Liver (tissue), 9 donors: ENCODE data around the gene COLEC12. TPM values are rescaled to one million over a fixed set of nuclear protein-coding genes. Genes with fewer than 3 reads are reported as not detected.

Source experiments
- DNase-seq: peaks from one replicate; pipeline ENCODE4 v3.0.0-alpha.2; 2017; ENCODE audit warnings: low spot score
- H3K27ac ChIP-seq, 2 donors: one replicate each; pipeline ENCODE4 v1.7.0; 2013; ENCODE audit warnings: inconsistent platforms in 2 of 2, low read length in 2 of 2, control low read depth in 1 of 2, low read depth in 1 of 2, mild to moderate bottlenecking in 1 of 2
- H3K27me3 ChIP-seq, 4 donors: one replicate each; pipeline versions ENCODE4 v1.6.1 to v1.7.0; 2013; ENCODE audit warnings: low read length in 3 of 4, inconsistent platforms in 1 of 4, mild to moderate bottlenecking in 1 of 4, moderate library complexity in 1 of 4; ENCODE audit not compliant: control insufficient read depth in 4 of 4, insufficient read depth in 4 of 4
- H3K36me3 ChIP-seq, 4 donors: one replicate each; pipeline versions ENCODE4 v1.6.1 to v1.7.0; 2013; ENCODE audit warnings: low read length in 3 of 4, mild to moderate bottlenecking in 3 of 4, low read depth in 1 of 4, moderate library complexity in 1 of 4; ENCODE audit not compliant: control insufficient read depth in 4 of 4, insufficient read depth in 3 of 4
- H3K4me1 ChIP-seq, 4 donors: one replicate each; pipeline versions ENCODE4 v1.6.1 to v1.7.0; 2013; ENCODE audit warnings: low read length in 3 of 4, mild to moderate bottlenecking in 3 of 4, moderate library complexity in 1 of 4; ENCODE audit not compliant: control insufficient read depth in 4 of 4, insufficient read depth in 4 of 4
- H3K4me3 ChIP-seq, 3 donors: one replicate each; pipeline versions ENCODE4 v1.6.1 to v1.7.0; 2013; ENCODE audit warnings: low read length in 3 of 3, control low read depth in 1 of 3, low read depth in 1 of 3, mild to moderate bottlenecking in 1 of 3
- H3K9ac ChIP-seq, 2 donors: one replicate each; pipeline ENCODE4 v1.7.0; 2013; ENCODE audit warnings: low read length in 2 of 2, mild to moderate bottlenecking in 2 of 2, moderate library complexity in 2 of 2, control low read depth in 1 of 2, low read depth in 1 of 2
- H3K9me3 ChIP-seq, 4 donors: one replicate each; pipeline versions ENCODE4 v1.6.1 to v1.7.0; 2013; ENCODE audit warnings: low read length in 3 of 4; ENCODE audit not compliant: control insufficient read depth in 4 of 4
- ATF3 ChIP-seq: IDR thresholded peaks from 2 replicates; pipeline ENCODE4 v1.6.1; 2016; ENCODE audit warnings: antibody characterized with exemption
- CTCF ChIP-seq: fragments of 150-350 bp; IDR thresholded peaks from 2 replicates; pipeline ENCODE4 v1.5.1; 2017; ENCODE audit warnings: improper control_type of control experiment, low read depth, low read length; ENCODE audit not compliant: missing input control
- EGR1 ChIP-seq, 2 donors: IDR thresholded peaks; 2 replicates each; pipeline ENCODE4 v1.6.1; 2016 to 2018; ENCODE audit warnings: antibody characterized with exemption in 2 of 2, low read depth in 2 of 2
- FOXA1 ChIP-seq: IDR thresholded peaks from 2 replicates; pipeline ENCODE4 v1.6.1; 2016; ENCODE audit warnings: antibody characterized with exemption
- FOXA2 ChIP-seq: IDR thresholded peaks from 2 replicates; pipeline ENCODE4 v1.6.1; 2016; ENCODE audit warnings: antibody characterized with exemption
- GABPA ChIP-seq, 2 donors: IDR thresholded peaks in 1 of 2; conservative IDR thresholded peaks in 1 of 2; 2 replicates each; pipeline ENCODE4 v1.6.1; 2016; ENCODE audit warnings: antibody characterized with exemption in 2 of 2, mild to moderate bottlenecking in 1 of 2, moderate library complexity in 1 of 2
- HNF4A ChIP-seq, 2 donors: conservative IDR thresholded peaks; 2 replicates each; pipeline ENCODE4 v1.6.1; 2016; ENCODE audit warnings: antibody characterized with exemption in 2 of 2, mild to moderate bottlenecking in 2 of 2
- HNF4G ChIP-seq: IDR thresholded peaks from 2 replicates; pipeline ENCODE4 v1.6.1; 2016; ENCODE audit warnings: antibody characterized with exemption
- NR2F2 ChIP-seq: IDR thresholded peaks from 2 replicates; pipeline ENCODE4 v1.6.1; 2016; ENCODE audit warnings: antibody characterized with exemption
- RAD21 ChIP-seq, 2 donors: IDR thresholded peaks; 2 replicates each; pipeline ENCODE4 v1.6.1; 2016; ENCODE audit warnings: antibody characterized with exemption in 2 of 2, mild to moderate bottlenecking in 2 of 2
- REST ChIP-seq: IDR thresholded peaks from 2 replicates; pipeline ENCODE4 v1.6.1; 2016; ENCODE audit warnings: antibody characterized with exemption, mild to moderate bottlenecking
- RXRA ChIP-seq, 2 donors: IDR thresholded peaks; 2 replicates each; pipeline ENCODE4 v1.6.1; 2017 to 2018; ENCODE audit warnings: antibody characterized with exemption in 2 of 2, mild to moderate bottlenecking in 1 of 2
- SP1 ChIP-seq: IDR thresholded peaks from 2 replicates; pipeline ENCODE4 v1.6.1; 2018; ENCODE audit warnings: antibody characterized with exemption, mild to moderate bottlenecking
- TAF1 ChIP-seq: conservative IDR thresholded peaks from 2 replicates; pipeline ENCODE4 v1.6.1; 2016; ENCODE audit warnings: antibody characterized with exemption, mild to moderate bottlenecking
- YY1 ChIP-seq: IDR thresholded peaks from 2 replicates; pipeline ENCODE4 v1.6.1; 2016; ENCODE audit warnings: antibody characterized with exemption, mild to moderate bottlenecking
- WGBS: extraction: QIAGEN DNeasy Blood & Tissue Kit; methylation state at CpG from one replicate; pipeline ENCODE4 v1.1.7; 2013; 5-methylcytosine and 5-hydroxymethylcytosine counted together
- polyA plus RNA-seq, 2 donors: library from polyadenylated mRNA; stranded (reverse) in 1 of 2; unstranded in 1 of 2; fragments of 200-250 nt in 1 of 2; fragments of >200 nt in 1 of 2; fragmentation: Nextera tagmentation in 1 of 2; extraction: Ambion mirVana in 1 of 2; gene quantifications; one replicate each; pipeline versions ENCODE4 v1.2.1 to v1.2.3, GENCODE V29; 2013 to 2015
- total RNA-seq, 2 donors: library from RNA; depleted of rRNA; stranded (reverse); fragments of >200 nt; gene quantifications; one replicate each; pipeline ENCODE4 v1.2.3, GENCODE V29; 2014
- TF ChIP-seq, protein P1 (sequence below): IDR thresholded peaks from 2 replicates; pipeline ENCODE4 v1.6.1; 2016; ENCODE audit warnings: antibody characterized with exemption
- TF ChIP-seq, protein P2 (sequence below): IDR thresholded peaks from 2 replicates; pipeline ENCODE4 v1.6.1; 2016; ENCODE audit warnings: antibody characterized with exemption
- donor health status: healthy.
- donor health status: healthy.
- donor health status: healthy.
- donor health status: healthy.
- donor health status: healthy.

The COLEC12 gene
- total and polyA plus RNA-seq, 4 donors: 0.03 to 1.6 (median 0.28) TPM

- no peak overlapping the region for H3K9ac ChIP-seq
- H3K4me1 ChIP-seq: no peaks in the 10 kb centered on the region
- H3K9me3 ChIP-seq: no peaks in the 10 kb centered on the region
- TF ChIP-seq SP1 (no peak), REST (no peak), FOXA1 (no peak), HNF4G (no peak), YY1 (no peak), EGR1 (IDR thresholded peaks at IDR 0.05; ENCODE audit: low read depth in 2 of 2) (no peak), FOXA2 (no peak), ATF3 (no peak), RXRA (IDR thresholded peaks at IDR 0.05) (no peak), HNF4A (conservative IDR thresholded peaks at IDR 0.05) (no peak), RAD21 (IDR thresholded peaks at IDR 0.05) (no peak), GABPA (IDR thresholded peaks at IDR 0.05 in 1 of 2, conservative IDR thresholded peaks at IDR 0.05 in 1 of 2) (no peak), NR2F2 (no peak), TAF1 (no peak)
- TF ChIP-seq, protein P1, sequence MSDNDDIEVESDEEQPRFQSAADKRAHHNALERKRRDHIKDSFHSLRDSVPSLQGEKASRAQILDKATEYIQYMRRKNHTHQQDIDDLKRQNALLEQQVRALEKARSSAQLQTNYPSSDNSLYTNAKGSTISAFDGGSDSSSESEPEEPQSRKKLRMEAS: no peak
- TF ChIP-seq, protein P2, sequence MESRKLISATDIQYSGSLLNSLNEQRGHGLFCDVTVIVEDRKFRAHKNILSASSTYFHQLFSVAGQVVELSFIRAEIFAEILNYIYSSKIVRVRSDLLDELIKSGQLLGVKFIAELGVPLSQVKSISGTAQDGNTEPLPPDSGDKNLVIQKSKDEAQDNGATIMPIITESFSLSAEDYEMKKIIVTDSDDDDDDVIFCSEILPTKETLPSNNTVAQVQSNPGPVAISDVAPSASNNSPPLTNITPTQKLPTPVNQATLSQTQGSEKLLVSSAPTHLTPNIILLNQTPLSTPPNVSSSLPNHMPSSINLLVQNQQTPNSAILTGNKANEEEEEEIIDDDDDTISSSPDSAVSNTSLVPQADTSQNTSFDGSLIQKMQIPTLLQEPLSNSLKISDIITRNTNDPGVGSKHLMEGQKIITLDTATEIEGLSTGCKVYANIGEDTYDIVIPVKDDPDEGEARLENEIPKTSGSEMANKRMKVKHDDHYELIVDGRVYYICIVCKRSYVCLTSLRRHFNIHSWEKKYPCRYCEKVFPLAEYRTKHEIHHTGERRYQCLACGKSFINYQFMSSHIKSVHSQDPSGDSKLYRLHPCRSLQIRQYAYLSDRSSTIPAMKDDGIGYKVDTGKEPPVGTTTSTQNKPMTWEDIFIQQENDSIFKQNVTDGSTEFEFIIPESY: no peak
- no peaks in the 10 kb centered on the region for H3K27me3 ChIP-seq
- H3K4me3 ChIP-seq: no peak overlapping the region
- DNase-seq: no peak
- no peak overlapping the region for H3K27ac ChIP-seq
- 84% methylated on average over 5 of the region's 5 CpGs for WGBS
- no peaks in the 10 kb centered on the region for H3K36me3 ChIP-seq
Measured at GRCh38 chr18:417495-417894, 83.0 kb downstream of the COLEC12 start.

GRCh38 chr18:416930-417329 is 83.6 kb downstream of the COLEC12 start:
- H3K36me3 ChIP-seq: no peaks in the 10 kb centered on the region
- no peak overlapping the region for H3K4me3 ChIP-seq
- DNase-seq: no peak
- no peaks in the 10 kb centered on the region for H3K4me1 ChIP-seq
- no peaks in the 10 kb centered on the region for H3K9me3 ChIP-seq
- no peak overlapping the region for H3K9ac ChIP-seq
- 86% methylated on average over 1 of the region's 1 CpG for WGBS
- H3K27me3 ChIP-seq: no peaks in the 10 kb centered on the region
- no peak overlapping the region for H3K27ac ChIP-seq
- TF ChIP-seq SP1 (no peak), FOXA1 (no peak), TAF1 (no peak), RAD21 (IDR thresholded peaks at IDR 0.05) (no peak), HNF4A (conservative IDR thresholded peaks at IDR 0.05) (no peak), FOXA2 (no peak), YY1 (no peak), HNF4G (no peak), ATF3 (no peak), REST (no peak), NR2F2 (no peak), RXRA (IDR thresholded peaks at IDR 0.05) (no peak), CTCF (no peak), GABPA (IDR thresholded peaks at IDR 0.05 in 1 of 2, conservative IDR thresholded peaks at IDR 0.05 in 1 of 2) (no peak), EGR1 (IDR thresholded peaks at IDR 0.05; ENCODE audit: low read depth in 2 of 2) (no peak)
- TF ChIP-seq, protein P2: no peak
